Fibroblast of skin of right quadriceps (primary cell): Measurements from ENCODE around the gene DNER.

Experiments
- DNase-seq: peaks from one replicate; pipeline ENCODE4 v3.0.0-alpha.2; 2013

The DNER gene

DNA sequence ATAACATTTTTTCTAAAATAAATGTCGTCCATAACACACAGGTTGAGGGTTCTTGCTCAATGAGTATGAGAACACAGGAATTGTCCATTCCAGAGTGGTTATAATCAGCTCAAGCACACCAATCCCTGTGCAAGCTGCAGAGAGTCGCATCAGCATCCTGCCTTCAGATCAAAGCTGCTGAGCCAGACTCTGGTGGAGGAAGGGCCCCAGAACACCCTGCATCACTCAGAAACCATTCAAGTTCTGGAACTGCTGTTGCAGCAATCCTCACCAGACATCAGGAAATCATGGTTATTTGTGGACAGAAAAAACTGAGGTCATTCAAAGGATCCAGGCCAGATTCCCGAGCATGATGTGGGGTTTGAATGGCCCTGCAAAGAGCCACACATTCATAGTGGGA, 44.5 kb downstream of the DNER start:
- DNase-seq, result no peak

DNA sequence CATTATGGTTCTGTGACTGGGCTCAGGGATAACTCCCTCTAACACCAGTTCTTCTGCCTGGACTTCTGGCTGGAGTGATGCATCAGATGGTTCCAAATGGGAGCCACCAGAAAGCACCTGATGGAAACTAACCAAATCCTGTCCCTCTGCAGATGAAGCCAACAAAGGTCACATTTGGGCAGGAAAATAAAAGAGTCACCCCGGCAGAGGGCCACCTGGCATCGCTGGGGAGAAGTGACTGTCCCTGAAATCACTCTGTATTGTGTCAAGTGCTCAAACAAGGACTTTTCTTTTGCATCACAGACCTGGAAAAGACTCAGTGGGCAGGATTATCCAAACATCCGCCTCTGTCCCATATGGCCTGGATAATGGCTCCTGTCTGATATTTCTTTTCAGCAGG, 47.5 kb downstream of the DNER start:
- no peak for DNase-seq

DNA sequence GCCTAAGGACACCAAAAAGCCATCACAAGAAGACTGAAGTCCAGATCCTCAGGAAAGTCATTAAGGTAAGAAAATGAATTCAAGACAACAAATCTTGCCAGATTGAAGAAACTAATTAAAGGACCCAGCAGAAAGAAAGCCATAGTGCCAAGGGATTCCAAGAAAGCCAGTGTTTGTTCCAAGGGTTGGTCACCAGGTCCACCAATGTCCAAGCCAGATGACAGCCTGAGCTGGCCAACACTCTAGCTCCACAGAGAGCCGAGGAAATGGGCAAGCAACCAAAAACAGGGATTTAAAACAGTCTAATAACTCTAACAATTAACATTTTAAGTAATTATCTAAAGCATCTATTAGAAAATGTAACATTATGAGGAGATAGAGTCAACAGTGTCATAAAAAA, 49.2 kb downstream of the DNER start:
- DNase-seq, result no peak

DNA sequence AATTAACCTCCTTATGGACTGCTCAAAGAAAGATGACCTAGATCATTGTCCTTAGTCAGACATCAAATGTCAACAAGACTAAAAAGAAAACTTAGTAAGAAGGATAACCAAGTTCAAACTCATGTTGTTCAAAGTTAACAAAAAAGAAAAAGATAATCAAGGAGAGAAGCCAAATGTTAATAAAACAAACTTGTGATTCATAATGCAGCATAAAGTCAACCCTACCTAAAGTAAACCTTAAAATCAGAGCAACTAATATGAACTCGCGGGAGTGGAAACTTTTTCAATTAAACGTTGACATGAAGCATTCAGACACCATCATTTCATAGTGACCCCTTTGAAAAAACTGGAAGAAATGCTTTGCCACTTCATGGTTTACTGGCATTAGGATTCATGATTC, 52.9 kb downstream of the DNER start:
- DNase-seq, result no peak

DNA sequence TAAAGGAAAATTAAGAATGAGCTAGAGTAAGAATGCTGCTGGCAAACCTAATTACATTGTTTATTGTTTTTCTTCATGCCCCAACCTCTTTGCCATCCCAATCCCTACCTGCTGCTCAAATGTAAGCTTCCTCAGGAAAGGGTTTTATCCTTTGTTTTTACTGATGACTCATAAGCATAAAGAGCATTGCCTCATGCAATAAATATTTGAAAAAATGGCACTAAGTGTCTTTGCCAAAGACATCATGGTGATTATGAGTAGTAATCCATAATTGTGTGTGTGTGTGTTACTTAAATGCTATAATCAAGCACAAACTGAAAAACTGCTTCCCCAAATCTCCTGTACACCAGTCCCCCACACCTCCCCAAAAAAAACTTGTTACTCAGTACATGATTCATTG, 53.4 kb downstream of the DNER start:
- DNase-seq, result no peak

DNA sequence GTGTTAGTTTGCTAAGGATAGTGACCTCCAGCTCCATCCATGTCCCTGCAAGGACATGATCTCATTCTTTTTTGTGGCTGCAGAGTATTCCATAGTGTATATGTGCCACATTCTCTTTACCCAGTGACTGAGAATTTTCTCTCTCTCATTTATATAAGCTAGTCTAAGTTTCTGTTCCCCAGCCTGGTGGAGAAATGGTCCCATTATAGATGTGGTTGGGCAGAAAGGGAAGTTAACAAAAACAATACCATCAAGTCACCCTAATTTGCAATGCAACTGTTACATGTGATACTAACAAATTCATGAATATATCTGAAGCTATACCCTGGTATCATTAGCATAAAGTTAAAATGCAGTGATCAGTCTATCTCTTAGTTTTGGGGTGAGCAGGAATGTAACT, 54.0 kb downstream of the DNER start:
- DNase-seq, result no peak

DNA sequence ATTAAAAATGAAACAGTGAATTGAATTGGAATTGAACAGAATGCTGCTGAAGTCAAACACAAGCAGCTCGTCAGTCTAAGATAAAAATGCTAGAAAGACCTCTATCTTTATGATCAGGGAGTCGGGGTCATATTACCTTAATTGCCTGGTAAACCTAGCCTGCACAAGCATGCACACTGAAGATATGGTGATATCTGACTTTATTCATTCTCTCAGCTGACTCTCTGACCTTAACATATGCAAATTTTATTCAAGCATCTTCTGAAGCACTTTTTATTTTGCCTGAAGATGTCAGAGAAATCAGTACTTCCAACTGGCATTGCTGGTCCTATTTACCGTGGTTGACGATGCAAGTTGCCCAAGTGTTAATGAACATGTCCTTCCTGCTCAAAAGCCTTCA, 56.4 kb downstream of the DNER start:
- DNase-seq, result no peak

DNA sequence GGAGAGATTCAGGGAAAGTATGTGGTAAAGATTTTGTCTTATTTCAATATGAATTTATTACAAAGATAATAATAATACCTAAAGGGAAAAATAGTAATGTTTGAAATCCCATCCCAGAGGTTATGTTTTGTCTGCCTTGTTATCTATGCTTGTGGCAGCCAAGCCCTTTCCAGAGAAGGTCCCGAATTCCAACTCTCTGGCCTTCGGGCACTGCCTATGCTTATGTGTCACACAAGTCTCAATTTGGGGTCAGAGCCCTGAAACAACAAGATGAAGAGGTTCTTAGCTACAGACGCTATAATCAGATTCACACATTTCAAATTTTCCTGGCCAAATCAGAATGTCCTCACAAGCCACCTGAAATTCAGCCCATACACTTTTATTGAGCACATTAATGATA, 59.9 kb downstream of the DNER start:
- DNase-seq, result no peak

DNA sequence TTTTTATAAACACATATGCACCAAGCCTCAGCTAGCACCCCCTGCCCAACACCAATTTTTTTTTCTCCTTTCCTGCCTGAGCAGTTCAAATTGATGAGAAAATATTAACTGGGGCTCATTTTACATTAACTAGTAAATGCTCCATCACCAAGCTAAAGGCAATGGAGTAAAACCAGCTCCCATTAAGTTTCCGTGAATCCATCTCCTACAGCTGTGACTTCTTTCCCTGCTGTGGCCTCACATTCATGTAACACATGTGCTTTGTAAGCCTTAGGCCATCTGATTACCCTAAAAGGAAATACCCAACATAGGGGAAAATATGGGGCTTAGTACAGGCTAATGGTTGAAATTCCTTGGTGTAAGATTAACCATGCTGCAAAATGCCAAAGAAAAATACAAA, 60.8 kb downstream of the DNER start:
- no peak for DNase-seq

DNA sequence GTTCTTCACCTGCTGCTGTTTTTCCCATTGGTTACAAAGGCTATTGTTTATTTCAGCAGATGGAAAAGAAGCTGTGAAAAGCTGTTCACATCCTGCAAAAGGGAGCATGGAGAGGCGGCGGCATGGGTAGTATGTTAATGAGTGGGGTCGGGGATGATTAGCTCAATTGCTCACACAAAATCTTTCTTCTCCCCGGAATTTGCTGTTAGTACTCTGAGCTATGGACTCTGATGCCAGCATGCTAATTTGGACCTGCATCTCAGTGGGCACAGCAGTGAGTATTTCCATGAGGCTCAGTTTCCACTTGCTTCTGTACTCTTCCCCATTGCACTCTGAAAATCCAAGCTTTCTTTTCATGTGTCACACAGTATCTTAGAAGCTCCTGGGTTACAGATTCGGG, 61.6 kb downstream of the DNER start:
- no peak for DNase-seq

DNA sequence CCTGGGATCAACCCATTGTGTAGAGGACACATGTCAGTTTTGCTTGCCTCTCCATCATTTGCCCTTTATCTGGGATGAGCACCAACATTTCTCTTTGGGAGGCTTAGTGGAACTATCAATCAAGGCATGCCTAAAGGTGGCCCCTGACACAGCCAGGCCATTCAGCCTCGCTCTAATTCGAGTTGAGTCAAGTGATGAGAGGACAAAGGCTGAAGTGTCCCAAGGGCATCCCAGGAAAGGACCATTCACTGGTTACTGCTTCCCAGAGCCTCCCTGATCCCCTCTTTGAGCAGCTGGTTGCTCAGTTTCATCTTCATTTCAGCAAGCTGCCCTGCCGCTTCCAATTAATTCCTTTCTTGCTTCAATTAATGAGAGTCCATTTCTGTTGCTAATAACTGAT, 63.5 kb downstream of the DNER start:
- no peak for DNase-seq

DNA sequence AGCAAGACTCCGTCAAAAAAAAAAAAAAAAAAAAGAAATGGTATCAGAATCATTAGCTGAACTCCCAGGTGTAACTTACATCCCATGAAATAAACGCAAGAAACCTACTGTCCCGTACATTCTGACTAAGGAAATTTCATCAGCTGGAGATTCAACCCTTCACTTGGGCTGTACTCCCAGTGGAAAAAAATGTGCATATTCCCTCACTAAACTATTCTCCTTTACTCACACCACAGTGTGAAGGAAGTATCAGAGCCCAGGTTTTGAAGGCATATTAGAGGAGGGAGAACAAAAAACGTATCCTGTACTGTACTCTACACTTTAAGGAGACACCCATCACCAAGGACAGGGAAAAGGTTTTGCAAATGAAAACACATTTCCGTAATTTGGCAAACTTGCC, 64.3 kb downstream of the DNER start:
- no peak for DNase-seq

DNA sequence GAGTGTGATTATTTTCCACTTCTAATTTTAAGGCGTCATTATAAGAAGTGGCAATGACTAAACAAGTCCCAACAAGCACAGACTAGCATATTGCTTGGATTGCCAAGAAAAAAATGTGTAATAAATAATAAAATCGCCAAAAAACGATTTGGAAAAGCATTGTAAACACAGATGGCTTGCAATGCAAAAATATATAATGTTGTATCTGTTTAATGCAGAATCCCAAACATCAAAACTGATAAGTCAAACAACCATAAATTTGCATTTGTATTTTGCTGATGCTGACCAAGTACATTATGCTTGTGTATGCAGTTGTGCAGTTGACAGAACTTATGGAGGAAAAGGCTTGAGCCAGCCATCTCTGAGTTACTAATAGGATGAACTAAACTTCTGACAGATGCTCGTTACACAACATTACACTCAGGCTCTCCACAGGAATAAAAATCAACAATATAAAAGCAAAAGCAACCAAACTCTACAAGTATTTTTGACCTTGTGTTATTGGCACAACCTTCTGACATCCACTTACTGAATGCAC, 68.1 kb downstream of the DNER start:
- no peak for DNase-seq

DNA sequence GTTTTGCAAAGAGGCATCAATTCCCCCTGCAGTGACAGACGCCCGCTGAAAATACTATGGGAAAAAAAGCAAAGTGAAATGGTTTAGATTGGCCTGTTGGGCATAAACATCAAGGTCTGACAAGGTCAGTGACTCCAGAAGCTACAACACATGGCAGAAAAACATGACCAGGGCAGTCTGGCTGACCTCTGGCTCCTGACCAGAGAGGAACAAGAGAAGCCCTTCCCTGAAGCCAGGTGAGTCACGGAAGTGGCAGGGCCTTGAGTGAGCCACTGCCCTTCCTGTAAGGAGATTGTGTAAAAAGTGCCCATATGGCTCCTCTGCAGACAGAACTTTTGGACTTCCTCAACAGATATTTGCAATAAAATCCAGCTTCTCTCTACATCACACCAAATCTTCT, 72.0 kb downstream of the DNER start:
- DNase-seq, result no peak

DNA sequence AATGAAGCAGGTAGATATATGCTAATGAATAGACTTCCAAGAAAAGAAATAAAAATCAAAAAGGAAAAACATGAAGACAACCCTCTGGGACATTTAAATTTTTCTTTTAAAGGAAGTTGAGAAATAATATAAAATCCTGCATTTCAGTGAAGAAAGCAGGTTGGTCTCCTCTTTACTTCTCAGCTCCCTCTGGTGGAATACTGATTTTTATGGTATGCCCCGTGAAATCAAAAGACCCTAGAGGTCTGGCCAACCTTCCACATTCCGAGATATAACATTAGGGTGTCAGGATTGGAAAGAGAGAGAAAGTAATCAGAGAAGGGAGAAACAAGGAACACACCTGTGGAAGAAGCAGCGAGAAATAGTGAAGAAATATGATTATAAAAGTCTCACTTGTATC, 72.7 kb downstream of the DNER start:
- no peak for DNase-seq

DNA sequence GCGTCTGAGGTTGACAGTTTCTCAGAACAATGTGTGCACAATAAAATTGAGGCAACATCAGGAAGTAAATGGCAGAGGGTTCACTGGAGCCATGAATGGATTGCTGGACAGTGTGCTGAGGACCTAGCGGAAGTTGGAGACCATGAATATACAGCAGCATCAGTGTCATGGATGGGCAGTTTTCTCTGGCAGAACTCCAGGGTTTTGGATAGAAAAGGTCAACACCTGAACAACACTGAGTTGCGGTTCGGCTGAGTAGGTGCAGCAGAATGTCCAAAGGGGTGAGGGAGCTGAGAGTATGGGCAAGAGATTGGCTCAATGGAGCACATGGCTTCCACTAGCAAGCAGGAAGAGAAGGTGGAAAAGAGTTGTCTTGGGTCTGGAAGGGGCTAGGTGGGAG, 73.7 kb downstream of the DNER start:
- DNase-seq, result no peak

DNA sequence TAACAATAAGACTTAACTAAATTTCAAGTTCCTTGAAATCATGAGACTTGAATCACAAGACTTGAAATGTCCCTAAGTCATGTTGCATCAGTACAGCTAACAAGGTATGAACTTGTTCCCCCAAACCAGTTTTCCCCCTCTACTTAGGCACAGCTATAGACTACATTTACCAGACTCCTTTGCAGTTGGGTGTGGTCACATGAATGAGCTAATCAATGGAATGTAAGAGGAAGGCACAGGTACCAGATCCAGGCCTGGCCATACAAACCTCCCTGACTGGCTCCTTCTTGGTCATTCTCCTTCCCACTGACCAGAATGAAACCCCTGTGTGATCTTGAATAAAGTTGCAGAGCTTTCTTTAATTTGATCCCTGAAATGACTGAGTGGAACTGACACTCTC, 77.8 kb downstream of the DNER start:
- DNase-seq, result no peak

DNA sequence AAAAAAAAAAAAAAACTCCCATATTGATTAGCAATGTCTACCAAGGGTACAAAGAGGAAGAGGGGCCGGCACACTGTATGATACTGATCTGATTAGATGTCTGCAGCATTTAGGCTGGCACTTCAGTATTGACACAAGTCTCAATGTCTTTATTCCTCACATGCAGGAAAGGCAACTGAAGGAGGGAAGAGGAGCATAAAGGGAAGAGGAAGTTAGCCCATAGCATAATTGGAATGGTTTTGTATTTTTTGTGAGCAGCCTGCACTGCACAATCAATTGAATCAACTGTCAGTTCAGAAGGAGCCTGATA, 79.0 kb downstream of the DNER start:
- DNase-seq, result no peak

DNA sequence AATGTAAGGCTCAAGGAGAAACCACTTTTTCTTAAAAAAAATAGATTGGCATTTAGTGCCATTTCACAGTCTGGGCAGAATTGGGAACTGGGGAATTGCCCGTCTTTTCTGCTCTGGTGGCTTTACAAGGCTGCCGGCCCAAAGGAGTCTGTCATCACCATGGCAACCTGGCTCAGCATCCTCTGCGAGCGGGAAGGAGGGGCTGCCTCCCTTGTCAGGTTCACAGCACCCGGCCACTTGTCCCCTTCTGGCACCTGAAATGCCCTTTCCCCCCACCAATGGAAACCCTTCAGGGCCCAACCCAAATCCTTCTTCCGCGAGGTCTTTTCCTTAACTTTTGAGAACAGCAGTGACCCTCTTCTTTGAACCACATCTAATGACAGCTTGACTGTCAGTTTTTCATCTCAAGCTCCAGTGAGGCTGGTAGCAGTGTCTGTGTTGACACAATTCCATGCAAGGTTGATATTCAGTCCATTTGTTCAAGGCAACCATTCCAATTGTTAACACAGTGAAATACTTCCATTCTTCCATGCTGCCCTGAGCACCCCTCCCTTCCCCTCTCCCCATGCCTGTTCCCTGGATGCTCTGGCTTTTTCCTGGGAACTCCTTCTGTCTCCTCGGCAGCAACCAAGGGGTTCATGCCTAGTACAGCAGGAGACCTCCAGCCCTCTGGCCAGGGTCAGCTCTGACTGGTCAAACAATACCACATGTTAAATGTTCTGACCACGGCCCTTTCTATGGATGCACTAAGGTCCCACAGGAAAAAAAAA, 79.6 kb downstream of the DNER start:
- no peak for DNase-seq

DNA sequence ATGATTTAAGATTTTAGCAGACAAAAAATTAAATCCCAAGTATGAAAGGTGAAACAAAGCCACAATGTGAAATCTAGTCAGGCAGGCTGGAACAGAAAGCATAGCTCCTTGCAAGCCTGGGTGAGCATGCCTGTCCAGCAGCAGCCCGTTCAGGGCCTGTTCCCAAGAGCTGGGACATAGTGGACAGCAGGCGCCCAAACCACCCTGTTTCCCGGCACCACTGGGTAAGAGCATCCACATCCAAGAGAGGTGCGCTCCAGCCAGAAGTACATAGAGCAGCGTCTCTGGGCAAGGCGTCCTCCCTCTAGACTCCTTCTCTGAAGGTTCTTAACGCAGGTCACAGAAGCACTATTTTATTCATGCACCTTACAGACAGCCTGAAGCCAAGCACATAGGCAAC, 80.8 kb downstream of the DNER start:
- DNase-seq, result no peak

DNA sequence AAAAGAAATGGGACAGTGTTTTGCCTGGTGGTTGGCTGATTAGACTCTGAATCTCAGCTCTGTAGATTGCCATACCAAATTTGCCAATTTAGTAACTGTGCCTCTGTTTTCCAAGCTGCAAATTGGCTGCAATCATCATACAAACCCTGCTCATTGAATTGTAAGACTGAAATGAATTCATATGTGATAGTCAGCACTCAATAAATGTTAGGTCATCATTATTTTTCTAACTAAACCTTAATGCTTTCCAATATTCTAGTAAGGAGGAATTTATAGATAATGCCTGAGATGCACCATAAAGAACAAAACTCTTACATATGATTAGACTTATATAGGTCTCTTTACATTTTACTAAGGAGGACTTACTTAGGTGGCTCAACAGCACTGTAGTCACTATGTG, 85.3 kb downstream of the DNER start:
- no peak for DNase-seq

DNA sequence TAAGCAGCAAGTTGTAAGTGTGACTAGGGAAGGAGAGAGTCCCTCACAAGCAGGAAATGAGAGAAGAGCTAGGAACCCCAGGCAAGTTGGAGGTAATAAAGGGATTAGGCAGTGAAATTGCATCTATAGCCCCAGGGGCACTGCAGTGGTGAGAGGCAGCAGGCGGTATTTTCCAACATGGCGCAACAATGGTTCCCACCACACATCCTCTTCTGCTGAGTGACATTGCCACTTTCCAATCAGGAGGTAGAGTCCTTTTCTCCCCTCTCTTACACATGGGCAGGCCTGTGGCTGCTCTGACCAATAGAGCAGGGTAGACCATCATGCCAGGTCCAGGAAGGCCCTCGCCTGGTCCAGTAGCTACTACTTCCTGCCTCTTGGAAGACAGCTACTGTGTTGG, 86.6 kb downstream of the DNER start:
- no peak for DNase-seq

DNA sequence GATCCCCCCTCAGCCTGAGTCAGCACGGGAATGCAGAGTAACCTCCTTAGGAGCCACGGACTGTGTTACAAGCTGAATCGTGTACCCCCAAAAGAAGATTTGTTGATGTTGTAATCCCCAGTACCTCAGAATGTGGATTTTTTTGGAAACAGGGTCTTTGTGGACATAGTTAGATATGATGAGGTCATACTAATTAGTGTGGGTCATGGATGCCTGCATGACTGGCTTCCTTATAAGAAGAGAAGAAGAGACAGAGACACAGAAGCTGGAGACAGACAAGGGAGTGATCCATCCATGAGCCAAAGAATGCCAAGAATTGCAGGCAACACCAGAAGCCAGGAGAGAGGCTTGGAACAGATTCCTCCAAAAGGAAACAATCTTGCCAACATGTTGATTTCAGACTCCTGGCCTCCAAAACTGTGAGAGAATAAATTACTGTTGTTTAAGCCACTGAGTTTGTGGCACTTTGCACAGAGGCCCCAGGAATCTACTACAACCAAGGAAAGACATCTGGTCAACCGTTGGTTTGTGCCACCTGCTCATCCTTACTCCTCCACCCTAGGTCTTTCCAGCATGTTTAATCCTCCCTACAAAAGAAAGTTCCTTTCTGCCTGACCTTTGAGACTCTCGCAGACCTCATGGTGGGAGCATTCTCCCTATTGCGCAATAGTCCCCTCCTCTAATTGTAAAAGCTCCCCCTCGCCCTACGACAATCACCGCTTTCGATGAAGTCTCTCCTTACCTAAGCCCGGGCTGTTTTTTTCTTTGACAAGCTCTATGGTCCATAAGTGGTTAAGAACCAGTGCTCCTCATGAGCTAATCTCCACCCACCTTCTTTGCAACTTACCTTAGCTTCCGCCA, 91.6 kb downstream of the DNER start:
- no peak for DNase-seq

DNA sequence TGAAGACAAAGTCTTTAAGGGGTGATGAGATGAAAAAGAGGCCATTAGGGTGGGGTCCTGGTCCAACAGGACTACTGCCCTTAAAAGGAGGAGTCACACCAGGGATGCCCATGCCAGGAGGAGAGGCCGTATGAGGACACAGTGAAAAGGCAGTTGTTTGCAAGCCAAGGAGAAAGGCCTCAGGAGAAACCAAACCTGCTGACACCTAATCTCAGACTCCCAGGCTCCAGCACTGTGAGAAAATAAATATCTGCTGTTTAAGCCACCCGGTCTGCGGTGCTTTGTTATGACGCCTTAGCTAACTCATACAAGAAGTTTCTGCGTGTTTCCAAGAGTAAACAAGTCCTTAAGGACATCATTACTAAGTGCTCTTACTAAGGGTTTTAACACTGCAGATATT, 93.6 kb downstream of the DNER start:
- no peak for DNase-seq

DNA sequence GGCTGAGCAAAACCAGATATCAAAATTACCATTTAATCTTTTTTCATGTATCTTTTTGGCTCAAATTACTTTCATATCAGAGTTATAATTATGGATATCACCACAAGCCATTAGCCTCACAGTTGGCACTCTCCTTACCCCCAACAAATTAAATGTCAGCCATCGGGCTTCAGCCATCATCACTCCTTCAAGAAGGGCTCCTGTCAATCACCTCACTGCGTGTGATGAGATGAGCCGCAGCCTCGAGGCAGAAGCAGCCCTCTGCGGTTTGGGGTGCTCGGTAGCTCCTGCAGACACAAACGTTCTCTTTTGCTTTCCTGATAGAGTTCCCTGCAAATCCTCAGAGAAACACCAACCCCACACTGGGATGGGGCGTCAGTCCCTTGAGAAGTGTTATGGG, 94.1 kb downstream of the DNER start:
- no peak for DNase-seq
